Psoas muscle (tissue), 8 donors: Measurements from ENCODE around the gene POLN. TPM values are rescaled to one million over a fixed set of nuclear protein-coding genes. Genes with fewer than 3 reads are reported as not detected.
A peak's percentile ranks its signal among the peaks of the same experiment; 100 is the strongest.

ENCODE experiments used
- ATAC-seq, 4 donors: fragments of 200-7000 bp; cut with Tn5 transposase; one replicate each; pipeline ENCODE4 v1.9.1; 2020; ENCODE audit warnings: moderate library complexity in 3 of 4, mild to moderate bottlenecking in 2 of 4
- DNase-seq, 2 donors: peaks; one replicate each; pipeline ENCODE4 v3.0.0-alpha.2; 2020
- H3K27ac ChIP-seq: fragments of 200-600 bp; one replicate; pipeline ENCODE4 v1.8.0; 2022
- H3K27me3 ChIP-seq, 3 donors: fragments of 200-600 bp in 1 of 3; one replicate each; pipeline versions ENCODE4 v1.6.1 to v1.8.0; 2013 to 2022; ENCODE audit warnings: low read length in 2 of 3, mild to moderate bottlenecking in 2 of 3, moderate library complexity in 1 of 3; ENCODE audit not compliant: insufficient read depth in 3 of 3
- H3K36me3 ChIP-seq, 2 donors: fragments of 200-600 bp in 1 of 2; one replicate each; pipeline versions ENCODE4 v1.6.1 to v1.8.0; 2013 to 2022; ENCODE audit warnings: low read depth in 1 of 2, mild to moderate bottlenecking in 1 of 2, moderate library complexity in 1 of 2; ENCODE audit not compliant: insufficient read depth in 1 of 2
- H3K4me1 ChIP-seq: fragments of 200-600 bp; one replicate; pipeline ENCODE4 v1.8.0; 2022
- H3K4me3 ChIP-seq: fragments of 200-600 bp; one replicate; pipeline ENCODE4 v1.8.0; 2022; ENCODE audit warnings: mild to moderate bottlenecking
- H3K9me3 ChIP-seq: fragments of 200-600 bp; one replicate; pipeline ENCODE4 v1.8.0; 2022
- WGBS, 3 donors: extraction: QIAGEN DNeasy Blood & Tissue Kit; methylation state at CpG; one replicate each; pipeline versions ENCODE4 v1.1.6 to v1.1.7; 2013; 5-methylcytosine and 5-hydroxymethylcytosine counted together
- intact Hi-C, 2 donors: fragments of 100-400 bp; cut with DNase I; formaldehyde crosslinking; loops; one replicate each; pipeline versions ENCODE4 v1.11.0 to v1.14.2; 2022
- polyA plus RNA-seq, 3 donors: library from polyadenylated mRNA; stranded (reverse); fragments of 200-250 nt; gene quantifications; one replicate each; pipeline ENCODE4 v1.2.3, GENCODE V29; 2013
- total RNA-seq, 4 donors: library from RNA; stranded (reverse); fragmentation: NEBNext Ultra II Directional in 2 of 4; extraction: Animal tissue kit (Norgen Biotek cat#: 25700) in 2 of 4; gene quantifications; one replicate each; pipeline versions ENCODE4 v1.2.1 to v1.2.4, GENCODE V29; 2021 to 2023
- TF ChIP-seq, protein P1 (sequence below): fragments of 200-600 bp; IDR thresholded peaks from one replicate; pipeline ENCODE4 v1.8.0; 2022; ENCODE audit warnings: antibody characterized with exemption
- donor health status: healthy with polysubstance abuse.
- donor health status: DM: no; HTN: no; CAD: no; lungs with moderate emphysema.
- donor health status: Bipolar disorder and iron deficiency.
- donor health status: healthy.
- donor health status: DM: yes; HTN: yes; CAD: no.
- donor health status: DM: no; HTN: no; CAD: no.
- donor health status: DM: no; HTN: no; CAD: no.
- donor health status: DM: yes; HTN: yes; CAD: no.

The POLN gene
- total and polyA plus RNA-seq, 7 donors: 0.44 to 3.0 (median 0.95) TPM

DNA sequence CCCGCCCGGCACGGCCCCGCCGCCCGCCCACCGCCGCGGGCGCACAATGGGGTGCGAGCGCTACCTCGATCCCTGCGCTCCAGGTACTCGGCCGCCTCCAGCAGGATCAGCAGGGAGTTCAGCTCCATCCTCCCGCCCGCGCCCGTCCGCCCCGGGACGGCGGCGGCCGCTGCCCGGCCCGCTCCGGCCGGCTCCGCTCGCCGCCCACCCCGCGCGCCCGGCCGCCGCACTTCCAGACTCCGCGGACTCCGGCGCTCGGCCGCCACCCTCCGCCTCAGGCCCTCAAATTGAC is 19.9 kb upstream of the POLN start, which contains the start of gene MXD4:
Gene MXD4, minus strand, starts transcription at position 257 of the 292 bp plus-strand sequence. Its CDS starts 129 bp downstream, at position 128.
- peaks cover 65% of the 10 kb centered on the region for H3K4me1 ChIP-seq

DNA sequence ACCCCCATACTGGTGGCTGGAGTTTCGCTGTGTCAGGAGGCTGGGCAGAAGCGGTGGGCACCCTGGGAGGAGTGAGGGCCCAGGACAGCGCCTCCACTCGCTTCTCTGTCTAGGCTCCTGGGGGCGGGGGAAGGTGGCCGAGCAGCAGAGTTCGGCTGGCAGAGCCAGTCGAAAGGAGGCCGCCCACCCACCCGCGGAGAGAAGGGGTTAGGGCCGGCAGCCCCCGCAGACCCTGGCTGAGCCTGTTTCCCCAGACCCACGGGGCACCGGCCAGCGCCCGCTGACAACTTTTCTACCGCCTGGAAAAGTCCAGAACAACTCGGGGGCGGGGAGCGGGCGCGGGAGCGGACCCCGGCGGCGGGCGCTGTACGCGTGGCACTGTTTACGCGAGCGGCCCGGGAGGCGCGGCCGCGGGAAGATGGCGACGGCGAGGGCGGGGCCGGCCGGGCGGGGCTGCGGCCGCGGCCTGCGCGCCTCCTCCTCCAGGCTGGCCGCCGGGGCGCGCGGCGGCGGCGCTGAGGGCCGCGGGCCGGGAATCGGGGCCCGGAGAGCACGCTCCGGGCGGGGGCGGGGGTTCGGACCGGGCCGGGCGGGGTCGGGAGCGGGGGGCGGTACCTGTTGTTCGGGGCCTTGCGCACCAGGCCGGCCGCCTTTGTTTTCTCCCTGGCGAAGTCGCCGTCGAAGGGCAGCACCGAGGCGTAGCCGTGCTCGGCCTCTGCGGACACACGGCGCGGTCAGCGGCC is 19.4 kb upstream of the POLN start:
- Histone ChIP-seq H3K36me3 (peaks cover 0 to 26% of the 10 kb centered on the region in 2 donors), H3K9me3 (no peaks in the 10 kb centered on the region), H3K4me1 (peaks cover 66% of the 10 kb centered on the region), H3K27me3 (no peaks in the 10 kb centered on the region), H3K27ac (peak overlapping the region; percentile 94), H3K4me3 (peak overlapping the region; percentile 99)
- 0 to 2% (median 1%) methylated on average over 46 to 91 of the region's 91 CpGs for WGBS, 3 donors
- intact Hi-C loops: loop anchor here in 1 of 2 donors (2.0 kb wide), 1 partner anchor 18 kb away; the partner anchor contains the start of genes HAUS3 and POLN
- peak; percentile 62 to 76 for DNase-seq
- TF ChIP-seq, protein P1, sequence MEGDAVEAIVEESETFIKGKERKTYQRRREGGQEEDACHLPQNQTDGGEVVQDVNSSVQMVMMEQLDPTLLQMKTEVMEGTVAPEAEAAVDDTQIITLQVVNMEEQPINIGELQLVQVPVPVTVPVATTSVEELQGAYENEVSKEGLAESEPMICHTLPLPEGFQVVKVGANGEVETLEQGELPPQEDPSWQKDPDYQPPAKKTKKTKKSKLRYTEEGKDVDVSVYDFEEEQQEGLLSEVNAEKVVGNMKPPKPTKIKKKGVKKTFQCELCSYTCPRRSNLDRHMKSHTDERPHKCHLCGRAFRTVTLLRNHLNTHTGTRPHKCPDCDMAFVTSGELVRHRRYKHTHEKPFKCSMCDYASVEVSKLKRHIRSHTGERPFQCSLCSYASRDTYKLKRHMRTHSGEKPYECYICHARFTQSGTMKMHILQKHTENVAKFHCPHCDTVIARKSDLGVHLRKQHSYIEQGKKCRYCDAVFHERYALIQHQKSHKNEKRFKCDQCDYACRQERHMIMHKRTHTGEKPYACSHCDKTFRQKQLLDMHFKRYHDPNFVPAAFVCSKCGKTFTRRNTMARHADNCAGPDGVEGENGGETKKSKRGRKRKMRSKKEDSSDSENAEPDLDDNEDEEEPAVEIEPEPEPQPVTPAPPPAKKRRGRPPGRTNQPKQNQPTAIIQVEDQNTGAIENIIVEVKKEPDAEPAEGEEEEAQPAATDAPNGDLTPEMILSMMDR: no peak
- peak in 3 of 4 donors; percentile 14 to 25 (median 25) for ATAC-seq

More for the DNA sequence above, 19.9 kb upstream of the POLN start, which contains the start of gene MXD4:
- Histone ChIP-seq H3K27ac (peak within 1 kb of the TSS; percentile 97), H3K36me3 (peaks cover 0 to 26% of the 10 kb centered on the region in 2 donors), H3K4me3 (peak within 1 kb of the TSS; percentile 99), H3K27me3 (no peaks in the 10 kb centered on the region), H3K9me3 (no peaks in the 10 kb centered on the region)
- ATAC-seq (no peak), DNase-seq (no peak)
- intact Hi-C loops: loop anchor here in 1 of 2 donors (2.0 kb wide), 1 partner anchor 19 kb away; the partner anchor contains the start of genes HAUS3 and POLN
- WGBS, 3 donors: 0 to 6% (median 0%) methylated on average over 7 to 46 of the region's 46 CpGs
- TF ChIP-seq, protein P1: no peak

DNA sequence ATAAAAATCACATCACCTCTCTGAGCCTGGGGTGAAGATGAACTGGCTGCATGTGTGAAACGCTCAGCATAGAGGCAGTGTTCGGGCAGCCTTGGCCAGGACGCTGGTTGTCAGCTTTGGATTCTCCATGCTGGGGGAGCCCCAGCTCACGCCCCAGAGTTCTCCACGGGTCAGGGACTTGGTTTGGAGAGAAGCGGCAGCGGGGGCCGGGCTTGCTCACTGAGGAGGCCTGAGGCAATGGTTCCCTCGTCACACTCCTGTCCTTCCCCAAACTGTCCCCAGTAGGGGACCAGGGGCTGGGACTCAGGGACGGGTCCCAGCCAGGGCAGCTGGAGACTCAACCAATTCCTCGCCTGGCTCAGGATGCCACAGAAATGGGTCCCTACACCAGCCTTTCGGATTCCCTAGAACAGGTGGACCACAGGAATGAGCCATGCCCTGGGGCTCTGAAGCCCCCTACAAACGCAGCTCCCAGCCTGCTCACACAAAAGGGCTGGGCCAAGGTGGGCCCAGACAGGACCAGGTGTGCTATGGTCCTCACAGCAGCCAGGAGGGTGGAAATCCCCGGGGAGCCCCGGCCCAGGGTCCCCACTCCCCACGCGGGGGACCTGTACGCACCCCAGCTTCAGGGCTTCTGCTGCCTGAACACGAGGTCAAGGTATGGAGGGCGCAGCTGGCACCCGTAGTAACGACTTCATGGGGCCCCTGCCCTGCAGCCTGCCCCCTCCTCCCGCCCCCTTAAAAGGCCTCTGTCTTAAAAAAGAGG is 18.6 kb upstream of the POLN start:
- peaks cover 0 to 26% of the 10 kb centered on the region in 2 donors for H3K36me3 ChIP-seq

DNA sequence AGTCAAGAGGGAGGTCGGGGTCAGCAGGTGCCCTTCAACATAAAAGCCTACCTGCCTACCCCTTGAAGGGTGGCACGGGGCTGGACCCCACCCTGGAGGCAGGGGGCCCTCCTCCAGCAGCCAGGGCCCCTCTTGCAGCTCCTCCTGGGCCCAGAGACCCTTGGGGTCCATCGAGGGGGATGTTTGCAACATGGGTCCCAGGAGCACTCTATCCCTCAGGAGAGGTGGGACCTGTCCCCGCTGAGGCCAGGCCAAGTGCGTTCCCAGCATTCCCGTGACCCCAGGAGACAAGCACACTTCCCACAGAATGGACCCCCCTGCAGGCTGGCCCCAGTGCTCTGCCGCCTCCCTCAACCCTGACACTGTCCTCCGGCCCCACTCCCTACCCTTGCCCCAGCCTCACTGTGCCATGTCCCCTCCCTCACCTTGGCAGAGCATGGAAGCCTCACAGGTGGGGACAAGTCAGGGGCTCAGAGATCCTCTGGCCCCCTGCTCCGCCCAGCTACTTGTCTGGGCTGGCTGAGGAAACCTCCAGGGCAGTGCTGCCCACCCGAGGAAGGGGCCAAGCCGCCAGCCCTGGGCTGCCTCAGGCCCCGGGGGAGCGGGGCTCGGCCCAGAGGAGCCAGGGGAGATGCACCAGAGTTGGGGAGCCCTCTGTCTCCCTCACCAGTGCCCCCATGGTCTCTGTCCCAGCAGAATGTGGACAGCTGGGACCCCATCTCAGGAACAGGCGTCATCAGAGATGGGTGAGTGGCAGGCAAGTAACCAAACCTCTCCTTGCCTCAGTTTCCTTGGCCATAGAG is 17.8 kb upstream of the POLN start:
- Histone ChIP-seq H3K9me3 (no peaks in the 10 kb centered on the region), H3K27ac (peak overlapping the region; percentile 94), H3K4me3 (peak overlapping the region; percentile 99), H3K4me1 (peaks cover 63% of the 10 kb centered on the region), H3K36me3 (peaks cover 0 to 31% of the 10 kb centered on the region in 2 donors), H3K27me3 (no peaks in the 10 kb centered on the region)
- 67 to 79% (median 70%) methylated on average over 13 to 15 of the region's 15 CpGs for WGBS, 3 donors
- intact Hi-C loops: loop anchor here in 1 of 2 donors (2.0 kb wide), 1 partner anchor 17 kb away; the partner anchor contains the start of genes HAUS3 and POLN
- peak; percentile 12 to 41 for DNase-seq
- ATAC-seq: no peak
- TF ChIP-seq, protein P1: no peak

More for the DNA sequence above, 18.6 kb upstream of the POLN start:
- DNase-seq (peak; percentile 29 to 58), ATAC-seq (no peak)
- no peaks in the 10 kb centered on the region for H3K9me3 ChIP-seq
- no peaks in the 10 kb centered on the region for H3K27me3 ChIP-seq
- TF ChIP-seq, protein P1: no peak
- H3K27ac ChIP-seq: peak overlapping the region; percentile 94
- peaks cover 66% of the 10 kb centered on the region for H3K4me1 ChIP-seq
- intact Hi-C loops: loop anchor here in 1 of 2 donors (2.0 kb wide), 1 partner anchor 18 kb away; the partner anchor contains the start of genes HAUS3 and POLN
- WGBS, 3 donors: 20 to 40% (median 24%) methylated on average over 22 to 23 of the region's 23 CpGs
- peak overlapping the region; percentile 99 for H3K4me3 ChIP-seq
